Liver (tissue), 9 donors: ENCODE data around the gene LIM2. TPM values are rescaled to one million over a fixed set of nuclear protein-coding genes. Genes with fewer than 3 reads are reported as not detected.

Experiments used
- DNase-seq: peaks from one replicate; pipeline ENCODE4 v3.0.0-alpha.2; 2017; ENCODE audit warnings: low spot score
- H3K27ac ChIP-seq, 2 donors: one replicate each; pipeline ENCODE4 v1.7.0; 2013; ENCODE audit warnings: inconsistent platforms in 2 of 2, low read length in 2 of 2, control low read depth in 1 of 2, low read depth in 1 of 2, mild to moderate bottlenecking in 1 of 2
- H3K27me3 ChIP-seq, 4 donors: one replicate each; pipeline versions ENCODE4 v1.6.1 to v1.7.0; 2013; ENCODE audit warnings: low read length in 3 of 4, inconsistent platforms in 1 of 4, mild to moderate bottlenecking in 1 of 4, moderate library complexity in 1 of 4; ENCODE audit not compliant: control insufficient read depth in 4 of 4, insufficient read depth in 4 of 4
- H3K36me3 ChIP-seq, 4 donors: one replicate each; pipeline versions ENCODE4 v1.6.1 to v1.7.0; 2013; ENCODE audit warnings: low read length in 3 of 4, mild to moderate bottlenecking in 3 of 4, low read depth in 1 of 4, moderate library complexity in 1 of 4; ENCODE audit not compliant: control insufficient read depth in 4 of 4, insufficient read depth in 3 of 4
- H3K4me1 ChIP-seq, 4 donors: one replicate each; pipeline versions ENCODE4 v1.6.1 to v1.7.0; 2013; ENCODE audit warnings: low read length in 3 of 4, mild to moderate bottlenecking in 3 of 4, moderate library complexity in 1 of 4; ENCODE audit not compliant: control insufficient read depth in 4 of 4, insufficient read depth in 4 of 4
- H3K4me3 ChIP-seq, 3 donors: one replicate each; pipeline versions ENCODE4 v1.6.1 to v1.7.0; 2013; ENCODE audit warnings: low read length in 3 of 3, control low read depth in 1 of 3, low read depth in 1 of 3, mild to moderate bottlenecking in 1 of 3
- H3K9ac ChIP-seq, 2 donors: one replicate each; pipeline ENCODE4 v1.7.0; 2013; ENCODE audit warnings: low read length in 2 of 2, mild to moderate bottlenecking in 2 of 2, moderate library complexity in 2 of 2, control low read depth in 1 of 2, low read depth in 1 of 2
- H3K9me3 ChIP-seq, 4 donors: one replicate each; pipeline versions ENCODE4 v1.6.1 to v1.7.0; 2013; ENCODE audit warnings: low read length in 3 of 4; ENCODE audit not compliant: control insufficient read depth in 4 of 4
- EGR1 ChIP-seq, 2 donors: IDR thresholded peaks; 2 replicates each; pipeline ENCODE4 v1.6.1; 2016 to 2018; ENCODE audit warnings: antibody characterized with exemption in 2 of 2, low read depth in 2 of 2
- FOXA1 ChIP-seq: IDR thresholded peaks from 2 replicates; pipeline ENCODE4 v1.6.1; 2016; ENCODE audit warnings: antibody characterized with exemption
- FOXA2 ChIP-seq: IDR thresholded peaks from 2 replicates; pipeline ENCODE4 v1.6.1; 2016; ENCODE audit warnings: antibody characterized with exemption
- GABPA ChIP-seq, 2 donors: IDR thresholded peaks in 1 of 2; conservative IDR thresholded peaks in 1 of 2; 2 replicates each; pipeline ENCODE4 v1.6.1; 2016; ENCODE audit warnings: antibody characterized with exemption in 2 of 2, mild to moderate bottlenecking in 1 of 2, moderate library complexity in 1 of 2
- HNF4A ChIP-seq, 2 donors: conservative IDR thresholded peaks; 2 replicates each; pipeline ENCODE4 v1.6.1; 2016; ENCODE audit warnings: antibody characterized with exemption in 2 of 2, mild to moderate bottlenecking in 2 of 2
- HNF4G ChIP-seq: IDR thresholded peaks from 2 replicates; pipeline ENCODE4 v1.6.1; 2016; ENCODE audit warnings: antibody characterized with exemption
- JUND ChIP-seq, 2 donors: IDR thresholded peaks; 2 replicates each; pipeline ENCODE4 v1.6.1; 2016; ENCODE audit warnings: antibody characterized with exemption in 2 of 2
- NR2F2 ChIP-seq: IDR thresholded peaks from 2 replicates; pipeline ENCODE4 v1.6.1; 2016; ENCODE audit warnings: antibody characterized with exemption
- RAD21 ChIP-seq, 2 donors: IDR thresholded peaks; 2 replicates each; pipeline ENCODE4 v1.6.1; 2016; ENCODE audit warnings: antibody characterized with exemption in 2 of 2, mild to moderate bottlenecking in 2 of 2
- RXRA ChIP-seq, 2 donors: IDR thresholded peaks; 2 replicates each; pipeline ENCODE4 v1.6.1; 2017 to 2018; ENCODE audit warnings: antibody characterized with exemption in 2 of 2, mild to moderate bottlenecking in 1 of 2
- SP1 ChIP-seq: IDR thresholded peaks from 2 replicates; pipeline ENCODE4 v1.6.1; 2018; ENCODE audit warnings: antibody characterized with exemption, mild to moderate bottlenecking
- TAF1 ChIP-seq: conservative IDR thresholded peaks from 2 replicates; pipeline ENCODE4 v1.6.1; 2016; ENCODE audit warnings: antibody characterized with exemption, mild to moderate bottlenecking
- WGBS: extraction: QIAGEN DNeasy Blood & Tissue Kit; methylation state at CpG from one replicate; pipeline ENCODE4 v1.1.7; 2013; 5-methylcytosine and 5-hydroxymethylcytosine counted together
- polyA plus RNA-seq, 2 donors: library from polyadenylated mRNA; stranded (reverse) in 1 of 2; unstranded in 1 of 2; fragments of 200-250 nt in 1 of 2; fragments of >200 nt in 1 of 2; fragmentation: Nextera tagmentation in 1 of 2; extraction: Ambion mirVana in 1 of 2; gene quantifications; one replicate each; pipeline versions ENCODE4 v1.2.1 to v1.2.3, GENCODE V29; 2013 to 2015
- total RNA-seq, 2 donors: library from RNA; depleted of rRNA; stranded (reverse); fragments of >200 nt; gene quantifications; one replicate each; pipeline ENCODE4 v1.2.3, GENCODE V29; 2014
- TF ChIP-seq, protein P1 (sequence below): IDR thresholded peaks from 2 replicates; pipeline ENCODE4 v1.6.1; 2016; ENCODE audit warnings: antibody characterized with exemption
- TF ChIP-seq, protein P2 (sequence below): fragments of 150-350 bp; IDR thresholded peaks from 2 replicates; pipeline ENCODE4 v1.5.1; 2017; ENCODE audit warnings: improper control_type of control experiment, low read depth, low read length; ENCODE audit not compliant: missing input control
- TF ChIP-seq, protein P3 (sequence below): IDR thresholded peaks from 2 replicates; pipeline ENCODE4 v1.6.1; 2016; ENCODE audit warnings: antibody characterized with exemption
- TF ChIP-seq, protein P4 (sequence below): IDR thresholded peaks from 2 replicates; pipeline ENCODE4 v1.6.1; 2016; ENCODE audit warnings: antibody characterized with exemption
- donor health status: healthy.
- donor health status: healthy.
- donor health status: healthy.
- donor health status: healthy.
- donor health status: healthy.

Gene LIM2
- total and polyA plus RNA-seq, 4 donors: not detected

DNA sequence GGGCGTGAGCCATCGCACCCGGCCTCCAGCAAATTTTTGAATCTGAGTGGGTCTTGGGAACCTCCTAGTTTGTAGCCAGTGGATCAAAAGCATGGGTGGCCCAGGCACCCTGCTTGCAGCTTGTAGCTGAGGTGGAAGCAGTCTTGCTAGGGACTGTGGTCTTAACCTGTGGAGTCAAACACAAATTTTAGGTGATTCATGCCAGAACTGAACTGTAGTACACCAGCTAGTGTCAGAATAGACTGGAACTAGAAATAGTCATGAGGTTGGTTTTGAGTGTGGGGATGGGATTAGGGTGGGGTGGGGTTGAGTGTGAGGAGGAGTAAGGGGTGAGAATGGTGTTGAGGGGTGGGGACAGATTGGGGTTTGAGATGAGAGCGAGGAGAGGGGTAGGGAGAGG lies 5.8 kb downstream of the LIM2 start (continued):
- TF ChIP-seq, protein P1, sequence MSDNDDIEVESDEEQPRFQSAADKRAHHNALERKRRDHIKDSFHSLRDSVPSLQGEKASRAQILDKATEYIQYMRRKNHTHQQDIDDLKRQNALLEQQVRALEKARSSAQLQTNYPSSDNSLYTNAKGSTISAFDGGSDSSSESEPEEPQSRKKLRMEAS: no peak
- no peak for TF ChIP-seq FOXA2
- no peak for TF ChIP-seq GABPA (IDR thresholded peaks at IDR 0.05 in 1 of 2, conservative IDR thresholded peaks at IDR 0.05 in 1 of 2)
- TF ChIP-seq, protein P2, sequence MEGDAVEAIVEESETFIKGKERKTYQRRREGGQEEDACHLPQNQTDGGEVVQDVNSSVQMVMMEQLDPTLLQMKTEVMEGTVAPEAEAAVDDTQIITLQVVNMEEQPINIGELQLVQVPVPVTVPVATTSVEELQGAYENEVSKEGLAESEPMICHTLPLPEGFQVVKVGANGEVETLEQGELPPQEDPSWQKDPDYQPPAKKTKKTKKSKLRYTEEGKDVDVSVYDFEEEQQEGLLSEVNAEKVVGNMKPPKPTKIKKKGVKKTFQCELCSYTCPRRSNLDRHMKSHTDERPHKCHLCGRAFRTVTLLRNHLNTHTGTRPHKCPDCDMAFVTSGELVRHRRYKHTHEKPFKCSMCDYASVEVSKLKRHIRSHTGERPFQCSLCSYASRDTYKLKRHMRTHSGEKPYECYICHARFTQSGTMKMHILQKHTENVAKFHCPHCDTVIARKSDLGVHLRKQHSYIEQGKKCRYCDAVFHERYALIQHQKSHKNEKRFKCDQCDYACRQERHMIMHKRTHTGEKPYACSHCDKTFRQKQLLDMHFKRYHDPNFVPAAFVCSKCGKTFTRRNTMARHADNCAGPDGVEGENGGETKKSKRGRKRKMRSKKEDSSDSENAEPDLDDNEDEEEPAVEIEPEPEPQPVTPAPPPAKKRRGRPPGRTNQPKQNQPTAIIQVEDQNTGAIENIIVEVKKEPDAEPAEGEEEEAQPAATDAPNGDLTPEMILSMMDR: no peak
- TF ChIP-seq HNF4G: no peak

DNA sequence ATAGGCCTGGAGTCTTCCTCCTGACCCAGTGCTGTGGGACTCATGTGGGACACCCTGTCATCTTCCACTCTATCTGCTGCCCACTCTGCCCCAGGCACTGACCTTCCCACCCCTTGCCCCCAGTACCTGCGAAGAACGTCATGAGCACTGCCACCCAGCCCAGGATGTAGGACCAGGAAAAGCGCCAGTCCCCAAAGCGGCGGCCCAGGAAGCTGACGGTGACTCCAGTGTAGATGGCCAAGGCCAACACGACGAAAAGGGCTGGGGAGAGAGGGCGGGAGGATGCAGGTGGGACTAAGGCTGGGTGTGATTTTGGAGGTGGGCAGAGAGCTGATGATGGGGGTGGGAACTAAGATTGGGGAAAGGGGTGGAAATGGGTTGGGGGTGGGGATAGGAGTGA lies 7.4 kb downstream of the LIM2 start:
- WGBS: 94% methylated on average over 9 of the region's 9 CpGs
- H3K9ac ChIP-seq: no peak overlapping the region
- peaks cover 0 to 2% (median 0%) of the 10 kb centered on the region in 4 donors for H3K9me3 ChIP-seq
- no peaks in the 10 kb centered on the region for H3K36me3 ChIP-seq
- no peaks in the 10 kb centered on the region for H3K4me1 ChIP-seq
- no peaks in the 10 kb centered on the region for H3K27me3 ChIP-seq
- no peak overlapping the region for H3K4me3 ChIP-seq
- DNase-seq: no peak
- no peak overlapping the region for H3K27ac ChIP-seq
- TF ChIP-seq NR2F2: no peak
- TF ChIP-seq, protein P3, sequence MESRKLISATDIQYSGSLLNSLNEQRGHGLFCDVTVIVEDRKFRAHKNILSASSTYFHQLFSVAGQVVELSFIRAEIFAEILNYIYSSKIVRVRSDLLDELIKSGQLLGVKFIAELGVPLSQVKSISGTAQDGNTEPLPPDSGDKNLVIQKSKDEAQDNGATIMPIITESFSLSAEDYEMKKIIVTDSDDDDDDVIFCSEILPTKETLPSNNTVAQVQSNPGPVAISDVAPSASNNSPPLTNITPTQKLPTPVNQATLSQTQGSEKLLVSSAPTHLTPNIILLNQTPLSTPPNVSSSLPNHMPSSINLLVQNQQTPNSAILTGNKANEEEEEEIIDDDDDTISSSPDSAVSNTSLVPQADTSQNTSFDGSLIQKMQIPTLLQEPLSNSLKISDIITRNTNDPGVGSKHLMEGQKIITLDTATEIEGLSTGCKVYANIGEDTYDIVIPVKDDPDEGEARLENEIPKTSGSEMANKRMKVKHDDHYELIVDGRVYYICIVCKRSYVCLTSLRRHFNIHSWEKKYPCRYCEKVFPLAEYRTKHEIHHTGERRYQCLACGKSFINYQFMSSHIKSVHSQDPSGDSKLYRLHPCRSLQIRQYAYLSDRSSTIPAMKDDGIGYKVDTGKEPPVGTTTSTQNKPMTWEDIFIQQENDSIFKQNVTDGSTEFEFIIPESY: no peak
- no peak for TF ChIP-seq SP1
- TF ChIP-seq TAF1: no peak
- TF ChIP-seq EGR1 (IDR thresholded peaks at IDR 0.05; ENCODE audit: low read depth in 2 of 2): no peak
- no peak for TF ChIP-seq FOXA1
- TF ChIP-seq JUND (IDR thresholded peaks at IDR 0.05): no peak
- no peak for TF ChIP-seq RAD21 (IDR thresholded peaks at IDR 0.05)
- no peak for TF ChIP-seq RXRA (IDR thresholded peaks at IDR 0.05)
- no peak for TF ChIP-seq FOXA2
- no peak for TF ChIP-seq HNF4A (conservative IDR thresholded peaks at IDR 0.05)
- no peak for TF ChIP-seq GABPA (IDR thresholded peaks at IDR 0.05 in 1 of 2, conservative IDR thresholded peaks at IDR 0.05 in 1 of 2)
- TF ChIP-seq, protein P1: no peak
- TF ChIP-seq, protein P4, sequence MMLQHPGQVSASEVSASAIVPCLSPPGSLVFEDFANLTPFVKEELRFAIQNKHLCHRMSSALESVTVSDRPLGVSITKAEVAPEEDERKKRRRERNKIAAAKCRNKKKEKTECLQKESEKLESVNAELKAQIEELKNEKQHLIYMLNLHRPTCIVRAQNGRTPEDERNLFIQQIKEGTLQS: no peak
- TF ChIP-seq, protein P2: no peak
